ENCODE results near the gene FES.
A peak's percentile ranks its signal among the peaks of the same experiment; 100 is the strongest.

FES gene

GRCh38 chr15:90885432-90886290 lies 1.4 kb downstream of the FES start:
- TF ChIP-seq, protein P1, sequence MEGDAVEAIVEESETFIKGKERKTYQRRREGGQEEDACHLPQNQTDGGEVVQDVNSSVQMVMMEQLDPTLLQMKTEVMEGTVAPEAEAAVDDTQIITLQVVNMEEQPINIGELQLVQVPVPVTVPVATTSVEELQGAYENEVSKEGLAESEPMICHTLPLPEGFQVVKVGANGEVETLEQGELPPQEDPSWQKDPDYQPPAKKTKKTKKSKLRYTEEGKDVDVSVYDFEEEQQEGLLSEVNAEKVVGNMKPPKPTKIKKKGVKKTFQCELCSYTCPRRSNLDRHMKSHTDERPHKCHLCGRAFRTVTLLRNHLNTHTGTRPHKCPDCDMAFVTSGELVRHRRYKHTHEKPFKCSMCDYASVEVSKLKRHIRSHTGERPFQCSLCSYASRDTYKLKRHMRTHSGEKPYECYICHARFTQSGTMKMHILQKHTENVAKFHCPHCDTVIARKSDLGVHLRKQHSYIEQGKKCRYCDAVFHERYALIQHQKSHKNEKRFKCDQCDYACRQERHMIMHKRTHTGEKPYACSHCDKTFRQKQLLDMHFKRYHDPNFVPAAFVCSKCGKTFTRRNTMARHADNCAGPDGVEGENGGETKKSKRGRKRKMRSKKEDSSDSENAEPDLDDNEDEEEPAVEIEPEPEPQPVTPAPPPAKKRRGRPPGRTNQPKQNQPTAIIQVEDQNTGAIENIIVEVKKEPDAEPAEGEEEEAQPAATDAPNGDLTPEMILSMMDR (IDR thresholded peaks at IDR 0.05; ENCODE audit: insufficient read depth, low read depth, low read length, missing control alignments): peak; percentile 98
- H3K4me3 ChIP-seq (ENCODE audit: low read depth, low read length): no peak overlapping the region
- peak; percentile 77 for DNase-seq (ENCODE audit: low read depth)

- no peak overlapping the region for H3K4me3 ChIP-seq (ENCODE audit: low read depth, low read length)
- DNase-seq (ENCODE audit: low read depth): no peak
- TF ChIP-seq, protein P1 (IDR thresholded peaks at IDR 0.05; ENCODE audit: insufficient read depth, low read depth, low read length, missing control alignments): no peak
Observed at GRCh38 chr15:90886291-90886614, 1.9 kb downstream of the FES start.

GRCh38 chr15:90887037-90887481 lies 2.8 kb downstream of the FES start:
- TF ChIP-seq, protein P1 (IDR thresholded peaks at IDR 0.05; ENCODE audit: insufficient read depth, low read depth, low read length, missing control alignments): no peak
- no peak for DNase-seq (ENCODE audit: low read depth)
- H3K4me3 ChIP-seq (ENCODE audit: low read depth, low read length): no peak overlapping the region

DNA sequence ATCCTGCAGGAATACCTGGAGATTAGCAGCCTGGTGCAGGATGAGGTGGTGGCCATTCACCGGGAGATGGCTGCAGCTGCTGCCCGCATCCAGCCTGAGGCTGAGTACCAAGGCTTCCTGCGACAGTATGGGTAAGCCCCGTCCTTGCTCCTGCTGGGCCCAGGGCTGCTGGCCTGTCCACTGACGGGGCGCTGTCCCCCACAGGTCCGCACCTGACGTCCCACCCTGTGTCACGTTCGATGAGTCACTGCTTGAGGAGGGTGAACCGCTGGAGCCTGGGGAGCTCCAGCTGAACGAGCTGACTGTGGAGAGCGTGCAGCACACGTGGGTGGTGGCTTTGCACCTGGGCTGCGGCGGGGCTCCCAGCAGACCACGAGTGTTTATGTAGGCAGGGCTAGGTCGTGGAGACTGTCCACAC lies 5.0 kb downstream of the FES start:
- H3K4me3 ChIP-seq (ENCODE audit: low read depth, low read length): no peak overlapping the region
- DNase-seq (ENCODE audit: low read depth): no peak
- TF ChIP-seq, protein P1 (IDR thresholded peaks at IDR 0.05; ENCODE audit: insufficient read depth, low read depth, low read length, missing control alignments): no peak

GRCh38 chr15:90889736-90890456 lies 5.6 kb downstream of the FES start:
- no peak overlapping the region for H3K4me3 ChIP-seq (ENCODE audit: low read depth, low read length)
- no peak for DNase-seq (ENCODE audit: low read depth)

DNA sequence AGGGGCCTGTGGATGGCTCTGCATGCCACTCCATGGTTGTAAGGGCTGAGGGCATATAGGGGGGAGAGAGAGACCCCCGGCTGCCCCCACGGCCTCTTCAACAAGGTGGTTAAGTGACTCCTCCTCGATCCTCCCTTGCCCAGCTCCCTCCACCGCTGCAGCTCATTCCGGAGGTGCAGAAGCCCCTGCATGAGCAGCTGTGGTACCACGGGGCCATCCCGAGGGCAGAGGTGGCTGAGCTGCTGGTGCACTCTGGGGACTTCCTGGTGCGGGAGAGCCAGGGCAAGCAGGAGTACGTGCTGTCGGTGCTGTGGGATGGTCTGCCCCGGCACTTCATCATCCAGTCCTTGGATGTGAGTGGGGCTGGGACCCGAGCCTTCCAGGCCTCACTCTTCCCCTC lies 6.5 kb downstream of the FES start:
- no peak for DNase-seq (ENCODE audit: low read depth)
- TF ChIP-seq, protein P1 (IDR thresholded peaks at IDR 0.05; ENCODE audit: insufficient read depth, low read depth, low read length, missing control alignments): no peak
- no peak overlapping the region for H3K4me3 ChIP-seq (ENCODE audit: low read depth, low read length)

More at GRCh38 chr15:90889736-90890456, 5.6 kb downstream of the FES start:
- TF ChIP-seq, protein P1 (IDR thresholded peaks at IDR 0.05; ENCODE audit: insufficient read depth, low read depth, low read length, missing control alignments): no peak

All from GM12865 (cell line).